ENCODE data around the gene OLA1.

OLA1 gene

DNA sequence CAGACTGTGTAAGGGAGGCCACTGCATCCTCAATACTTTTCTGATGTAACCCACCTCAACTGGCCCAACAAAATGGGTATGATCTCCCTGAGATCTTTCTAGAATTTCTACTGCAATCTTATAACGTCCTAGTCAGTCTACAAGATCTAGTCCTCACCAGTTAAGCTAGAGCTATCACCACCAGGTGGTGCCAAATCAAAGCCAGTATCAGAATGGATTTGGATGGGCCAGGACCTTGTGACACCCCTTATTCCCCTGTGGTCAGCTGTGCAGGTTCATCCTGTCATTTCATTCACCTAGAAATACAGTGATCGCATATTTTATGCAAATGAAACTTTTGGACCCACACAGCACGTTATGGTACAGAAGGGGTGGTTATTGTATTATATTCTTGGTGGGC is 90.3 kb downstream of the OLA1 start:
- H3K4me1 ChIP-seq (ENCODE audit: control insufficient read depth, insufficient read depth, low read length, unreplicated experiment) = peaks cover 31% of the 10 kb centered on the region
- H3K79me2 ChIP-seq (ENCODE audit: control insufficient read depth, insufficient read depth, low read length, unreplicated experiment) = peaks cover 26% of the 10 kb centered on the region
- no peak overlapping the region for H2AFZ ChIP-seq (ENCODE audit: low read length, unreplicated experiment)
- no peak overlapping the region for H3K4me3 ChIP-seq (ENCODE audit: low read depth, low read length)
- no peaks in the 10 kb centered on the region for H3K27me3 ChIP-seq (ENCODE audit: insufficient read depth, low read length)
- H3K36me3 ChIP-seq (ENCODE audit: insufficient read depth, low read length) = no peaks in the 10 kb centered on the region
- H3K27ac ChIP-seq (ENCODE audit: low read depth, low read length) = no peak overlapping the region

DNA sequence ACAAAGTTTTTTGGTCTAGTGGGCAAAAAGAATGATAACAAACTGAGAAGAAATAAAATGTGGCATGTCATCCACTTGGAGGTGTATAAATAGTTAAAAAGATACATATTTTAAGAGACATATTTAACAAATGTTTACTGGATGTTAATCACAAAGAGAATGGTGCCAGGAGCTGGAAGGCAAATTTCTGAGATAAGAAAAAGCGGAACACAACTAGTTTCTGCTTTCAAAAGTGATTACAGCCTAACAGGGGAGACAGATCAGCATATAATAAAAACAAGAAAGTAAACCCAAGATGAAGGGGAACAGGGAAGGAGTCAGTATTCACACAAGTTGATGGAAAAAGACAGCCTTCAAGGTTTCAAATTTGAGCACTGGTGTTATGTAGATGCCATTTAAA is 91.3 kb downstream of the OLA1 start:
- Histone ChIP-seq H3K79me2 (ENCODE audit: control insufficient read depth, insufficient read depth, low read length, unreplicated experiment) (peaks cover 29% of the 10 kb centered on the region), H3K4me1 (ENCODE audit: control insufficient read depth, insufficient read depth, low read length, unreplicated experiment) (peaks cover 34% of the 10 kb centered on the region), H3K36me3 (ENCODE audit: insufficient read depth, low read length) (no peaks in the 10 kb centered on the region), H3K4me3 (ENCODE audit: low read depth, low read length) (no peak overlapping the region), H3K27me3 (ENCODE audit: insufficient read depth, low read length) (no peaks in the 10 kb centered on the region), H2AFZ (ENCODE audit: low read length, unreplicated experiment) (no peak overlapping the region), H3K27ac (ENCODE audit: low read depth, low read length) (no peak overlapping the region)

DNA sequence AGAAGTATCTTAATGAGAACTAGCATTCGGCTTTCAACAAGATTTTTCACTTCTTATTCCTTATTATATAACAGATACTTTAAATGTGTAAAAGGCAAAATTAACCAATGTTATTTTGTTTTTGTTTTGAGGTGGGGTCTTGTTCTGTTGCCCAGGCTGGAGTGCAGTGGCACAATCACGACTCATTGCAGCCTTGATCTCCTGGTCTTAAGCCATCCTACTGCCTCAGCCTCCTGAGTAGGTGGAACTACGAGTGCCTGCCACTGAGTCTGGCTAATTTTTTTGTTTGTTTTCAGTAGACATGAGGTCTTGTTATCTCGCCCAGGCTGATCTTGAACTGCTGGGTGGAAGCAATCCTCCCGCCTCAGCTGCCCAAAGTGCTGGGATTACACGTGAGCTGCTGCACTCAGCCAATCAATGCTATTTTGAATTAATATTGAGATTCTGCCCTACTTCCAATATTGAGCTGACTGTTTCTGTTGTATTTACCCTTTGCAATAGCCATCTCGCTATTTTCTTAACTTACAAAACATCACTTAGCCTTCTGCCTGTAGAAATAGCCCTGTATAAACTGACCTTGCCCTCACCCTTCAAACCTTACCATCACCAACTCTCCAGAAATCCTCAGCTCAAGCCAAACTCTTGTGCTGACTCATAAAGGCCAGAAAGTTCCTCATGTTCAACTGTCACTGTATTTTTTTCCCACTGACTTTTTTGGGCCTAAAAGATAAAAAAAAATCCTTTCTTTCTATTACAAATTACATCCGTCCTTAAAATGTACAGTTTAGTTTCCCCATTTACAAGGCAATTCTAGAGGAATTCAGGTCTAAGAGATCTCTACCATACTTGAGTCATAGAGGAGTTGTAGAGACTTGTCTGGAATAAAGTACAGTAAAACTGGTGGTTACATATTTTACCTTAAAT is 94.3 kb downstream of the OLA1 start:
- Histone ChIP-seq H3K27me3 (ENCODE audit: insufficient read depth, low read length) (no peaks in the 10 kb centered on the region), H3K4me3 (ENCODE audit: low read depth, low read length) (peak overlapping the region; percentile 31; the same call in 1 of the 2 replicates), H3K4me1 (ENCODE audit: control insufficient read depth, insufficient read depth, low read length, unreplicated experiment) (peaks cover 34% of the 10 kb centered on the region), H3K27ac (ENCODE audit: low read depth, low read length) (peak overlapping the region; percentile 70), H3K79me2 (ENCODE audit: control insufficient read depth, insufficient read depth, low read length, unreplicated experiment) (peaks cover 48% of the 10 kb centered on the region), H3K36me3 (ENCODE audit: insufficient read depth, low read length) (no peaks in the 10 kb centered on the region), H2AFZ (ENCODE audit: low read length, unreplicated experiment) (no peak overlapping the region)

DNA sequence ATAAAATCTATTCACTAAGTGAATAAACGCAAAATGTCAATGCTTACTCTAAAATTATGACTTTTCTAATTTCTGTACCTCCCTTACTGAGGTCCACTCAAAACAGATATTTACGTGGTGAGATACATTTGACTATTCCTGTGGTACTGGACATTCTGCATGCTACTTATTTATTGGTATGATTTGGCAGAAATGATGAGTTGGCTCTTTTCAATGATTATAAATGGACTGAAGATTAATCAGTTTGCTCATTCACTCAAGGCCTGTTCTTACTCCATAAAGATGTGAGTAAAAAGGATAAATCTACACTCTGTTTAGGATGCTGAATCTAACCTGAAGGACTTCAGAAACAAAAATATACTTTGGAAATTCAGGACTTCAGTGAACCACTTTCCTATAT is 98.8 kb downstream of the OLA1 start:
- H3K79me2 ChIP-seq (ENCODE audit: control insufficient read depth, insufficient read depth, low read length, unreplicated experiment) = peaks cover 52% of the 10 kb centered on the region

DNA sequence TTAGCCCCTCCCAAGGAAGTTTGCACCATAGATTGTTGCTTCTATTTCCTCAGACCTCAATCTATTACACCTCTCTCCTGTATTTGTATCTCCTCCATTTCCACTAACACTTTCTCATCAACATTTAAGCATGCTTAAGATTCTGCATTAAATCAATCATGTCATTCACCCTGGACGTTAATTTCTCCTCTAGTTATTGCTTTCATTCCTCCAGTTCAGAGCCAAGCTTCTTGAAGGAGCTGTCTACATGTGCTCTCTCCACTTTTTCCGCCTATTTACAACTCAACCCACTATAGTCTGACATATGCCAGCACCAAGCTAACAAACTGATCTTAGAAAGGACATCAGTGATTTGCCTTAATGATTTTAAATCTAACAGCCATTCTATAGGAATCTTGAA is 99.5 kb downstream of the OLA1 start:
- Histone ChIP-seq H3K4me3 (ENCODE audit: low read depth, low read length) (no peak overlapping the region), H3K79me2 (ENCODE audit: control insufficient read depth, insufficient read depth, low read length, unreplicated experiment) (peaks cover 55% of the 10 kb centered on the region), H3K27ac (ENCODE audit: low read depth, low read length) (no peak overlapping the region), H3K36me3 (ENCODE audit: insufficient read depth, low read length) (no peaks in the 10 kb centered on the region), H2AFZ (ENCODE audit: low read length, unreplicated experiment) (no peak overlapping the region), H3K4me1 (ENCODE audit: control insufficient read depth, insufficient read depth, low read length, unreplicated experiment) (peaks cover 10% of the 10 kb centered on the region), H3K27me3 (ENCODE audit: insufficient read depth, low read length) (no peaks in the 10 kb centered on the region)

More for the DNA sequence above, 98.8 kb downstream of the OLA1 start:
- H3K27me3 ChIP-seq (ENCODE audit: insufficient read depth, low read length) = no peaks in the 10 kb centered on the region
- no peak overlapping the region for H3K27ac ChIP-seq (ENCODE audit: low read depth, low read length)
- peaks cover 16% of the 10 kb centered on the region for H3K4me1 ChIP-seq (ENCODE audit: control insufficient read depth, insufficient read depth, low read length, unreplicated experiment)
- no peak overlapping the region for H3K4me3 ChIP-seq (ENCODE audit: low read depth, low read length)
- no peaks in the 10 kb centered on the region for H3K36me3 ChIP-seq (ENCODE audit: insufficient read depth, low read length)
- H2AFZ ChIP-seq (ENCODE audit: low read length, unreplicated experiment) = no peak overlapping the region

DNA sequence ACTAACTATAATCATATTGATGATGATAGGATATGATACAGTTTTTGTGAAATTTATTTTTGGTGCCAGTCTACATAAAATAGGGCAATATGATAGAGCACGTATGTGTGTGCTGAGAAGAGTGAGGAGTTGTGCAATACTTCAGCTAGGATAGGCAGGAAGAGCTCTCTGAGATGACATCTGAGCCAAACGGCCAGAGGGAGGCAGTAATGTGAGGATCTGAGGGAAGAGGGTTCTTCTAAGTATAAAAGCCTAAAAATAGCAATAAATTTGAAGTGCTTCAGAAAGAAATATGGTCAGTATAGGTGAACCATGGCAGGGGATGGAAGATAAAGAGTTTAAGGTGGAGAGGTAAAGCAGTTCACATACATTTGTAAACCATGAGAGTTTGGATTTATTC is 102.5 kb downstream of the OLA1 start:
- H3K27me3 ChIP-seq (ENCODE audit: insufficient read depth, low read length) = no peaks in the 10 kb centered on the region
- H3K79me2 ChIP-seq (ENCODE audit: control insufficient read depth, insufficient read depth, low read length, unreplicated experiment) = peaks cover 49% of the 10 kb centered on the region

DNA sequence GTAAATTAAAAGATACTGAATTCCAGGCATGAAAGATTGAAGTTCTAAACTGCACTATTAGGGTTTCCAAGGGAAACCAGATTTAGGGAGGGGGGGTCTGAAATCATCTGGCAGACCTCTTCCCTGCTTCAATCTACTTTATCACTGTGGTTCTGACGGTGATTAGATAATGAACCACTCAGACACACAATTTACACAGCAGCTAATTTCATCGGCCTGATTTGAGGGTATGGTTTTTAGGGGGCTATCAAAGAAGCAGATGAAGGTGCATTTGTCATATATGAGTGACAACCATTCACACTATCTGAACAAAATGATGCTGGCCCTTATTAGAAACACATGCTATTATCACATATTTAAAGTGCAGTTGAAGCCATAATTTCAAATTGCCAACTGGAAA is 106.0 kb downstream of the OLA1 start:
- peaks cover 27% of the 10 kb centered on the region for H3K79me2 ChIP-seq (ENCODE audit: control insufficient read depth, insufficient read depth, low read length, unreplicated experiment)
- no peak overlapping the region for H3K4me3 ChIP-seq (ENCODE audit: low read depth, low read length)
- peaks cover 5% of the 10 kb centered on the region for H3K36me3 ChIP-seq (ENCODE audit: insufficient read depth, low read length)

More for the DNA sequence above, 102.5 kb downstream of the OLA1 start:
- Histone ChIP-seq H3K36me3 (ENCODE audit: insufficient read depth, low read length) (no peaks in the 10 kb centered on the region), H3K27ac (ENCODE audit: low read depth, low read length) (no peak overlapping the region), H3K4me1 (ENCODE audit: control insufficient read depth, insufficient read depth, low read length, unreplicated experiment) (peaks cover 9% of the 10 kb centered on the region), H3K4me3 (ENCODE audit: low read depth, low read length) (no peak overlapping the region), H2AFZ (ENCODE audit: low read length, unreplicated experiment) (no peak overlapping the region)

DNA sequence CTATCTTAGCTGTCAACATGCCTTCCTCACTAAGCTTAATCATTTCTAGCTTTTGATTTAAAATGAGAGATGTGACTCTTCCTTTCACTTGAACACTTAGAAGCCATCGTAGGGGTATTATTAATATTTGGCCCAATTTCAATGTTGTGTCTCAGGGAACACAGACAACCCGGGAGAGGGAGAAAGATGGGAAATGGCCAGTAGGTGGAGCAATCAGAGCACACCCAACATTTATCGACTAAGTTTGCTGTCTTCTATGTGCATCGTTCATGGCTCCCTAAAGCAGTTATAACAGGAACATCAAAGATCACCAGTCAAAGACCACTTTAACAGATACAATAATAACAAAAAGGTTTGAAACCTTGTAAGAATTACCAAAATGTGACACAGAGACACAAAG is 110.2 kb downstream of the OLA1 start:
- Histone ChIP-seq H3K27me3 (ENCODE audit: insufficient read depth, low read length) (no peaks in the 10 kb centered on the region), H3K4me3 (ENCODE audit: low read depth, low read length) (no peak overlapping the region), H3K79me2 (ENCODE audit: control insufficient read depth, insufficient read depth, low read length, unreplicated experiment) (peaks cover 5% of the 10 kb centered on the region), H2AFZ (ENCODE audit: low read length, unreplicated experiment) (no peak overlapping the region), H3K36me3 (ENCODE audit: insufficient read depth, low read length) (peaks cover 12% of the 10 kb centered on the region), H3K4me1 (ENCODE audit: control insufficient read depth, insufficient read depth, low read length, unreplicated experiment) (peaks cover 1% of the 10 kb centered on the region), H3K27ac (ENCODE audit: low read depth, low read length) (no peak overlapping the region)

More for the DNA sequence above, 106.0 kb downstream of the OLA1 start:
- Histone ChIP-seq H3K4me1 (ENCODE audit: control insufficient read depth, insufficient read depth, low read length, unreplicated experiment) (peaks cover 9% of the 10 kb centered on the region), H3K27ac (ENCODE audit: low read depth, low read length) (no peak overlapping the region), H2AFZ (ENCODE audit: low read length, unreplicated experiment) (no peak overlapping the region), H3K27me3 (ENCODE audit: insufficient read depth, low read length) (no peaks in the 10 kb centered on the region)

DNA sequence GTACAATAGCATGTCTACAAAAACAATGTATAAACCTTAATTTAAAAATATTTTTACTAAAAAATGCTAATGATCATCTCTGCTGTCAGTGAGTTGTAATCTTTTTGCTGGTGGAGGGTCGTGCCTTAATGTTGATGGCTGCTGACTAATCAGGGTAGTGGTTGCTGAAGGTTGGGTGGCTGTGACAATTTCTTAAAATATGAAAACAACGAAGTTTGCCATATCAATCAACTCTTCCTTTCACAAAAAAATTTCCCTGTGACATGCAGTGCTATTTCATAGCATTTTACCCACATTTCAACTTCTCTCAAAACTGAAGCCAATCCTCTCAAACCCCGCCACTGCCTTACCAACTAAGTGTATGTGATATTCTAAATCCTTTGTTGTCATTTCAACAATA is 112.4 kb downstream of the OLA1 start:
- Histone ChIP-seq H3K27ac (ENCODE audit: low read depth, low read length) (no peak overlapping the region), H2AFZ (ENCODE audit: low read length, unreplicated experiment) (no peak overlapping the region), H3K4me3 (ENCODE audit: low read depth, low read length) (no peak overlapping the region), H3K36me3 (ENCODE audit: insufficient read depth, low read length) (peaks cover 12% of the 10 kb centered on the region), H3K27me3 (ENCODE audit: insufficient read depth, low read length) (no peaks in the 10 kb centered on the region), H3K4me1 (ENCODE audit: control insufficient read depth, insufficient read depth, low read length, unreplicated experiment) (no peaks in the 10 kb centered on the region), H3K79me2 (ENCODE audit: control insufficient read depth, insufficient read depth, low read length, unreplicated experiment) (no peaks in the 10 kb centered on the region)

DNA sequence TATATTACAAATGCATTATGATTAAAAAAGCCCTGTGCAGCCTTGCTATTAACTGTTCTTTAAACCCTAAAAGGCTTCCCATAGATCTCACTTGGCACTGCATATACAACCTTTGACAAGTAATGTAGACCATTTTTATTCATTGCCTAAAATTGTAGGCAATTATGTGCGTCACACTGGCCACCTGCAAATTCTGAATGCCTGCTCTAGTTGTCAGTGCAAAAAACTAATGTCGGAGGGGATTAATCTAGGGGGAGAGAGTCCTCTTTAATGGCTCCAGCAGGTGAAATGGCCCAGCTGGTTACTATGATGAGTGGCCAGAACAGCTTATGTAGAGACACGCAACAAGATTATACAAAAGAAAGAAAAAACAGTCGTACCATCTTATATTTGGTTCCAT is 123.2 kb downstream of the OLA1 start:
- H3K79me2 ChIP-seq (ENCODE audit: control insufficient read depth, insufficient read depth, low read length, unreplicated experiment) = no peaks in the 10 kb centered on the region
- H3K4me1 ChIP-seq (ENCODE audit: control insufficient read depth, insufficient read depth, low read length, unreplicated experiment) = peaks cover 25% of the 10 kb centered on the region
- H3K4me3 ChIP-seq (ENCODE audit: low read depth, low read length) = no peak overlapping the region
- H2AFZ ChIP-seq (ENCODE audit: low read length, unreplicated experiment) = no peak overlapping the region
- no peak overlapping the region for H3K27ac ChIP-seq (ENCODE audit: low read depth, low read length)
- no peaks in the 10 kb centered on the region for H3K36me3 ChIP-seq (ENCODE audit: insufficient read depth, low read length)
- H3K27me3 ChIP-seq (ENCODE audit: insufficient read depth, low read length) = no peaks in the 10 kb centered on the region

DNA sequence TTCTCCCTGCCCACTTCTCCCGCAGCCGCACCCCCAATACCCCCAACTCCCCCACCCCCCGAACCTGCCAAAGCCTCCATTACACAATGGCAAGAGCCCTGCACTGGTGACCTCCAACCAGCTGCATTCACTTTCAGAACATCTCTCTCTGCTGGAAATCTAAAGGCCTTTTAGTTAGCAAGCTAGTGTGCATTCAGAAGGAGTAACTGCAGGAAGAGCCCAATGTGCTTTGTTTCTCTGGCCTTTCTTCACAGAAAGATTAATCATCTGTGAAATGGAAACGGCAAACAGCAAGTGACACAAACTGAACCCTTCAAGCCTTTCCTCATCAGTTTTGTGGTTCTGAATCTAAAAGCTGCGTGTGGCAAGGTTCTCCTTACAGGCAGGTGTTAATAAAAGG is 124.2 kb downstream of the OLA1 start:
- no peaks in the 10 kb centered on the region for H3K36me3 ChIP-seq (ENCODE audit: insufficient read depth, low read length)
- no peaks in the 10 kb centered on the region for H3K79me2 ChIP-seq (ENCODE audit: control insufficient read depth, insufficient read depth, low read length, unreplicated experiment)
- peaks cover 27% of the 10 kb centered on the region for H3K4me1 ChIP-seq (ENCODE audit: control insufficient read depth, insufficient read depth, low read length, unreplicated experiment)
- H3K27ac ChIP-seq (ENCODE audit: low read depth, low read length) = no peak overlapping the region
- H3K27me3 ChIP-seq (ENCODE audit: insufficient read depth, low read length) = no peaks in the 10 kb centered on the region
- H3K4me3 ChIP-seq (ENCODE audit: low read depth, low read length) = no peak overlapping the region
- no peak overlapping the region for H2AFZ ChIP-seq (ENCODE audit: low read length, unreplicated experiment)

Data from ACC112 (cell line).